PC-3 (cell line): ENCODE measurements around the gene ARSD.

Experiments used
- CTCF ChIP-seq: fragments of 300-600 bp; sonication (generic); conservative IDR thresholded peaks from 2 replicates; pipeline ENCODE4 v1.5.1; 2017; ENCODE audit warnings: antibody characterized with exemption, low read depth, mild to moderate bottlenecking, low read length
- EZH2 ChIP-seq: fragments of 300-600 bp; sonication (generic); IDR thresholded peaks from one replicate; pipeline ENCODE4 v1.6.1; 2017; ENCODE audit warnings: antibody characterized with exemption, mild to moderate bottlenecking, low read length; ENCODE audit not compliant: unreplicated experiment
- EZH2phosphoT487 ChIP-seq: fragments of 300-600 bp; sonication (generic); IDR thresholded peaks from 2 replicates; pipeline ENCODE4 v1.6.1; 2018; ENCODE audit warnings: mild to moderate bottlenecking, antibody characterized with exemption, low read length, borderline replicate concordance

GRCh38 chrX:2883770-2884169 is 45.4 kb downstream of the ARSD start:
- TF ChIP-seq CTCF (no peak), EZH2 (no peak), EZH2phosphoT487 (no peak)
